Spleen (tissue), 7 donors: ENCODE data around the gene USP53.
"Not testable (repeated sequence)": the region's sequence is repeated elsewhere in the genome, so short reads cannot be mapped to it uniquely, and the experiment has no call there.

Experiments
- CTCF ChIP-seq, 11 experiments: fragments of 200-600 bp in 7 of 11; fragments of 450-650 bp in 4 of 11; sonication (generic) in 4 of 11; IDR thresholded peaks in 8 of 11; conservative IDR thresholded peaks in 3 of 11; 1 replicate in 7 of 11; 2 replicates in 4 of 11; pipeline versions ENCODE4 v1.4.0 to v1.8.0; 2016 to 2021; ENCODE audit warnings: antibody characterized with exemption in 11 of 11, inconsistent platforms in 4 of 11, mild to moderate bottlenecking in 1 of 11
- POLR2AphosphoS5 ChIP-seq, 3 donors: sonication (generic); formaldehyde crosslinking; IDR thresholded peaks; one replicate each; pipeline ENCODE4 v1.5.1; 2017; ENCODE audit warnings: antibody characterized with exemption in 3 of 3
- donor health status: DM: no; HTN: no; CAD: no; lungs with moderate emphysema.
- donor health status: DM: no; HTN: no; CAD: no.
- donor health status: DM: no; HTN: no; CAD: no.

- TF ChIP-seq POLR2AphosphoS5 (IDR thresholded peaks at IDR 0.05); CTCF (IDR thresholded peaks at IDR 0.05 in 8 of 11, conservative IDR thresholded peaks at IDR 0.05 in 3 of 11): not testable (repeated sequence)
These were observed 130.8 kb downstream of the USP53 start for GRCh38 chr4:119343293-119343692.
